ENCODE results near the gene THOC5.
"Not testable (repeated sequence)": the region's sequence is repeated elsewhere in the genome, so short reads cannot be mapped to it uniquely, and the experiment has no call there.

THOC5 gene

GRCh38 chr22:29553351-29554224 lies at the start of gene THOC5:
THOC5 (minus strand) TSS chr22:29553757; CDS start chr22:29549147, 4,610 bp downstream.
- peak within 1 kb of the TSS; percentile 75 for H3K4me3 ChIP-seq (ENCODE audit: severe bottlenecking)
- no peaks in the 10 kb centered on the region for H3K27me3 ChIP-seq (ENCODE audit: insufficient read depth, poor library complexity, severe bottlenecking)
- H3K4me1 ChIP-seq (ENCODE audit: insufficient read depth, poor library complexity, severe bottlenecking) = no peaks in the 10 kb centered on the region
- no peaks in the 10 kb centered on the region for H3K9me3 ChIP-seq (ENCODE audit: severe bottlenecking)
- DNase-seq (ENCODE audit: low spot score) = peak; percentile 92
- TF ChIP-seq CTCF (IDR thresholded peaks at IDR 0.05; ENCODE audit: poor library complexity, severe bottlenecking) = peak; percentile 87
- H3K36me3 ChIP-seq (ENCODE audit: low read depth) = peaks cover 47% of the 10 kb centered on the region
- H3K27ac ChIP-seq (ENCODE audit: poor library complexity, severe bottlenecking) = peak within 1 kb of the TSS; percentile 50
- ATAC-seq (ENCODE audit: low read depth) = peak; percentile 97

- DNase-seq (ENCODE audit: low spot score) = no peak
- H3K4me3 ChIP-seq (ENCODE audit: severe bottlenecking) = no peak overlapping the region
- H3K27me3 ChIP-seq (ENCODE audit: insufficient read depth, poor library complexity, severe bottlenecking) = no peaks in the 10 kb centered on the region
- no peak for TF ChIP-seq CTCF (IDR thresholded peaks at IDR 0.05; ENCODE audit: poor library complexity, severe bottlenecking)
- no peaks in the 10 kb centered on the region for H3K9me3 ChIP-seq (ENCODE audit: severe bottlenecking)
- H3K4me1 ChIP-seq (ENCODE audit: insufficient read depth, poor library complexity, severe bottlenecking) = peaks cover 3% of the 10 kb centered on the region
- no peak overlapping the region for H3K27ac ChIP-seq (ENCODE audit: poor library complexity, severe bottlenecking)
- ATAC-seq (ENCODE audit: low read depth) = no peak
- H3K36me3 ChIP-seq (ENCODE audit: low read depth) = no peaks in the 10 kb centered on the region
Observed at GRCh38 chr22:29598684-29599020, 45.1 kb upstream of the THOC5 start.

- ATAC-seq (ENCODE audit: low read depth); H3K36me3 ChIP-seq (ENCODE audit: low read depth); H3K27ac ChIP-seq (ENCODE audit: poor library complexity, severe bottlenecking); DNase-seq (ENCODE audit: low spot score); H3K9me3 ChIP-seq (ENCODE audit: severe bottlenecking); H3K4me3 ChIP-seq (ENCODE audit: severe bottlenecking); H3K4me1 ChIP-seq (ENCODE audit: insufficient read depth, poor library complexity, severe bottlenecking); H3K27me3 ChIP-seq (ENCODE audit: insufficient read depth, poor library complexity, severe bottlenecking): not testable (repeated sequence)
Observed at GRCh38 chr22:29597871-29598683, 44.5 kb upstream of the THOC5 start.

GRCh38 chr22:29596408-29596807 lies 42.9 kb upstream of the THOC5 start:
- Histone ChIP-seq H3K27ac (ENCODE audit: poor library complexity, severe bottlenecking) (no peak overlapping the region), H3K4me3 (ENCODE audit: severe bottlenecking) (no peak overlapping the region), H3K9me3 (ENCODE audit: severe bottlenecking) (no peaks in the 10 kb centered on the region), H3K27me3 (ENCODE audit: insufficient read depth, poor library complexity, severe bottlenecking) (no peaks in the 10 kb centered on the region), H3K36me3 (ENCODE audit: low read depth) (no peaks in the 10 kb centered on the region), H3K4me1 (ENCODE audit: insufficient read depth, poor library complexity, severe bottlenecking) (no peaks in the 10 kb centered on the region)
- DNase-seq (ENCODE audit: low spot score) = no peak
- no peak for TF ChIP-seq CTCF (IDR thresholded peaks at IDR 0.05; ENCODE audit: poor library complexity, severe bottlenecking)
- ATAC-seq (ENCODE audit: low read depth) = no peak

- H3K27me3 ChIP-seq (ENCODE audit: insufficient read depth, poor library complexity, severe bottlenecking); ATAC-seq (ENCODE audit: low read depth); H3K4me3 ChIP-seq (ENCODE audit: severe bottlenecking); H3K4me1 ChIP-seq (ENCODE audit: insufficient read depth, poor library complexity, severe bottlenecking); DNase-seq (ENCODE audit: low spot score); H3K27ac ChIP-seq (ENCODE audit: poor library complexity, severe bottlenecking); H3K9me3 ChIP-seq (ENCODE audit: severe bottlenecking); H3K36me3 ChIP-seq (ENCODE audit: low read depth): not testable (repeated sequence)
Observed at GRCh38 chr22:29594447-29594846, 40.9 kb upstream of the THOC5 start.

Measured in RWPE2 (cell line).